ENCODE results near the gene PPFIBP2.

PPFIBP2 gene

GRCh38 chr11:7520981-7521487, 7.2 kb downstream of the PPFIBP2 start:
- H3K4me3 ChIP-seq (ENCODE audit: low read depth, low read length), result no peak overlapping the region
- no peak for TF ChIP-seq CTCF (IDR thresholded peaks at IDR 0.05; ENCODE audit: low read depth, low read length, missing control alignments)
- in situ Hi-C loops (cut with HindIII; ENCODE audit: low sequenced_read_pairs), result no loop called here
- DNase-seq (ENCODE audit: low read depth), result no peak

GRCh38 chr11:7522121-7522520, 8.3 kb downstream of the PPFIBP2 start:
- in situ Hi-C loops (cut with HindIII; ENCODE audit: low sequenced_read_pairs), result no loop called here
- TF ChIP-seq CTCF (IDR thresholded peaks at IDR 0.05; ENCODE audit: low read depth, low read length, missing control alignments), result no peak
- H3K4me3 ChIP-seq (ENCODE audit: low read depth, low read length), result no peak overlapping the region
- DNase-seq (ENCODE audit: low read depth), result no peak

- no peak for DNase-seq (ENCODE audit: low read depth)
- in situ Hi-C loops (cut with HindIII; ENCODE audit: low sequenced_read_pairs), result no loop called here
- TF ChIP-seq CTCF (IDR thresholded peaks at IDR 0.05; ENCODE audit: low read depth, low read length, missing control alignments), result no peak
- H3K4me3 ChIP-seq (ENCODE audit: low read depth, low read length), result no peak overlapping the region
Observed at GRCh38 chr11:7522546-7522945, 8.7 kb downstream of the PPFIBP2 start.

- in situ Hi-C loops (cut with HindIII; ENCODE audit: low sequenced_read_pairs), result no loop called here
- no peak overlapping the region for H3K4me3 ChIP-seq (ENCODE audit: low read depth, low read length)
- no peak for DNase-seq (ENCODE audit: low read depth)
- no peak for TF ChIP-seq CTCF (IDR thresholded peaks at IDR 0.05; ENCODE audit: low read depth, low read length, missing control alignments)
Observed at GRCh38 chr11:7523416-7524210, 9.8 kb downstream of the PPFIBP2 start.

DNA sequence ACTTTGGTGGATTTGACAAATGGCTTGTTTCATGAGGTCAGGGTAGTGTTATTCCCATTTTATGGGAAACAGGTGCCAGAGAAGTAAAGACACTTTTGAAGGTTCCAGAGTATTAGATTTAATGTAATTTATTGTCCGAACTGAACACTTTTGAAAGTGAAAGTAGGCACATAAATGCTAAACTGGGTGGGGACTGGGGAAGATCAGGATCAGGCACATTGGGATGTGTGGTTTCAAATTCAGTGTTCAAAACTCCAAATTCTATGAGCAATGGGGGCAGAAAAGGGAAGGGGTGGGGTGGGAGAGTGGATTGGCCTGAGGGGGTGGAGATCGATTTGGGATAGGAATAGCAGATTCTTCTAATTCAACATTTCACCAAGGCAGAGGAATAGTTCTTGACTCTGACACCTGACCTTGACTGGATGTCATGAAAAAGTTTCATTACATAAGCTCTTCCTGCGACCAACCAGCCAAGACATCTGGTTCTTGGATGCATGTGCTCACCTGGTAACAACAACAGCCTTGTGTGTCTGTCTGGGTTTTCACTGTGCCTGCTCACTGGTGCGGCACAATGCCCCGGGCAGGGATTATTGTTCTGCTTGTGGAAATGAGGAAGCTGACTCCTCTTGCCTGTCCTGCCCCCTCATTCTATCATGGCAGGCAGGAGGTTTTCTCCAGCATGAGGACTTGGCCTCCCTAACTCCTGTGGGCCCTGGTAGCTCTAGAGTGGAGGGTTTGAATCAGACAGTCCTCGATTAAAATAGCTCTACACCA, 10.8 kb downstream of the PPFIBP2 start:
- H3K4me3 ChIP-seq (ENCODE audit: low read depth, low read length), result no peak overlapping the region
- in situ Hi-C loops (cut with HindIII; ENCODE audit: low sequenced_read_pairs), result no loop called here
- DNase-seq (ENCODE audit: low read depth), result no peak
- no peak for TF ChIP-seq CTCF (IDR thresholded peaks at IDR 0.05; ENCODE audit: low read depth, low read length, missing control alignments)

- H3K4me3 ChIP-seq (ENCODE audit: low read depth, low read length), result no peak overlapping the region
- no peak for DNase-seq (ENCODE audit: low read depth)
- in situ Hi-C loops (cut with HindIII; ENCODE audit: low sequenced_read_pairs), result no loop called here
- no peak for TF ChIP-seq CTCF (IDR thresholded peaks at IDR 0.05; ENCODE audit: low read depth, low read length, missing control alignments)
Observed at GRCh38 chr11:7525424-7525823, 11.6 kb downstream of the PPFIBP2 start.
